Lower leg skin (tissue), 4 donors: ENCODE results near the gene PDE1C. TPM values are rescaled to one million over a fixed set of nuclear protein-coding genes. Genes with fewer than 3 reads are reported as not detected.

Experiments used
- DNase-seq, 2 donors: peaks; one replicate each; pipeline ENCODE4 v3.0.0-alpha.2; 2019; ENCODE audit warnings: low spot score in 2 of 2
- H3K4me3 ChIP-seq: fragments of 200-600 bp; sonication (generic); 2 replicates; pipeline ENCODE4 v1.5.1; 2017; ENCODE audit warnings: mild to moderate bottlenecking, low read depth; ENCODE audit not compliant: poor library complexity, severe bottlenecking
- POLR2A ChIP-seq, 2 donors: fragments of 450-650 bp; IDR thresholded peaks; one replicate each; pipeline ENCODE4 v1.6.1; 2016 to 2017; ENCODE audit warnings: antibody characterized with exemption in 2 of 2, mild to moderate bottlenecking in 1 of 2, moderate library complexity in 1 of 2
- WGBS, 2 donors: methylation state at CpG; one replicate each; pipeline ENCODE4 v1.1.5; 2018; 5-methylcytosine and 5-hydroxymethylcytosine counted together
- intact Hi-C: fragments of 100-400 bp; cut with DNase I; formaldehyde crosslinking; loops from one replicate; pipeline ENCODE4 v1.15.0; 2023; ENCODE audit warnings: low total_unique reads
- total RNA-seq, 4 donors: library from RNA; depleted of rRNA; stranded (reverse); fragments of >200 nt; gene quantifications; one replicate each; pipeline ENCODE4 v1.1.0, GENCODE V29; 2016
- TF ChIP-seq, protein P1 (sequence below), 3 donors: fragments of 450-650 bp; IDR thresholded peaks; one replicate each; pipeline ENCODE4 v1.5.1; 2016; ENCODE audit warnings: antibody characterized with exemption in 3 of 3, mild to moderate bottlenecking in 3 of 3, moderate library complexity in 2 of 3

The PDE1C gene
- total RNA-seq, 4 donors from 2014 or later: 0.53 to 3.5 (median 3.0) TPM

DNA sequence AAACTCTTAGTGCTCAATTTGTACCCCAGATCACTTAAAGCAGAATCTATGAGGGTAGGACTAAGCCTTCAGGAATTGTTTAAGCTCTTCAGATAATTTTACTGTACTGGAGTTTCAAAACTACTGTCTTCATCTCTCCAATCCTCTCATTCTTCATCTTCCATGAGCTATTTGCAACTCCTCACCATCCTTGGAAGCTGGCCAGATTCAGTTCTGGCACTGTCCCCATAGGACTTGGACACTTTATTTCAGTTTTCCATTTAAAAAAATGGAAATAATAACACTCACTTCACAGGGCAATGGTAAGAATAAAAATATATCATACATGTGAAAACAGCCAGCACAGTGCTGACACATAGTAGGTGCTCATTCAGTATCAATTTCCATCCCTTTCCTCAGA, 308.6 kb downstream of the PDE1C start:
- no peak overlapping the region for H3K4me3 ChIP-seq
- intact Hi-C loops: no loop called here
- DNase-seq: no peak
- no peak for TF ChIP-seq POLR2A (IDR thresholded peaks at IDR 0.05)
- TF ChIP-seq, protein P1, sequence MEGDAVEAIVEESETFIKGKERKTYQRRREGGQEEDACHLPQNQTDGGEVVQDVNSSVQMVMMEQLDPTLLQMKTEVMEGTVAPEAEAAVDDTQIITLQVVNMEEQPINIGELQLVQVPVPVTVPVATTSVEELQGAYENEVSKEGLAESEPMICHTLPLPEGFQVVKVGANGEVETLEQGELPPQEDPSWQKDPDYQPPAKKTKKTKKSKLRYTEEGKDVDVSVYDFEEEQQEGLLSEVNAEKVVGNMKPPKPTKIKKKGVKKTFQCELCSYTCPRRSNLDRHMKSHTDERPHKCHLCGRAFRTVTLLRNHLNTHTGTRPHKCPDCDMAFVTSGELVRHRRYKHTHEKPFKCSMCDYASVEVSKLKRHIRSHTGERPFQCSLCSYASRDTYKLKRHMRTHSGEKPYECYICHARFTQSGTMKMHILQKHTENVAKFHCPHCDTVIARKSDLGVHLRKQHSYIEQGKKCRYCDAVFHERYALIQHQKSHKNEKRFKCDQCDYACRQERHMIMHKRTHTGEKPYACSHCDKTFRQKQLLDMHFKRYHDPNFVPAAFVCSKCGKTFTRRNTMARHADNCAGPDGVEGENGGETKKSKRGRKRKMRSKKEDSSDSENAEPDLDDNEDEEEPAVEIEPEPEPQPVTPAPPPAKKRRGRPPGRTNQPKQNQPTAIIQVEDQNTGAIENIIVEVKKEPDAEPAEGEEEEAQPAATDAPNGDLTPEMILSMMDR (IDR thresholded peaks at IDR 0.05): no peak

DNA sequence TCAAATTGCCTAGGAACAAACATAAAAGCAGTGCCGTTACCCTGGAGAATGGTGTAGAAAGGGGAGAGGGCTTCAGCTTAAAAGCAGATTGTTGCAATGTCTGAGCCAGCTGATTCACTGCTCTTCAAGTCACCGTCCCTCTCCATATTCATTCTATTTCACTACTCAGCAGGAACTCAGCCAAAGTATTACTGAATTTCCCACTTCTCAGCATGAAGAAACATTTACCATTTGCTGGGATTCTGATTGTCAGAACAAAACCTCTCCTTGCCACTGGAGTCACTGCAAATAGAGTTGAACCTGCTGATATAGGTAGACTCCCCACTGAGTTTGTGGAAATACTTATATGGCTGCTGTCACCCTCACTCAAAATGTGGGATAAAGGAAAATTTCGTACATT, 311.5 kb downstream of the PDE1C start:
- TF ChIP-seq, protein P1 (IDR thresholded peaks at IDR 0.05): no peak
- TF ChIP-seq POLR2A (IDR thresholded peaks at IDR 0.05): no peak
- no peak for DNase-seq
- H3K4me3 ChIP-seq: no peak overlapping the region
- WGBS, 2 donors: 51 to 64% methylated on average over 3 of the region's 3 CpGs
- intact Hi-C loops: no loop called here

DNA sequence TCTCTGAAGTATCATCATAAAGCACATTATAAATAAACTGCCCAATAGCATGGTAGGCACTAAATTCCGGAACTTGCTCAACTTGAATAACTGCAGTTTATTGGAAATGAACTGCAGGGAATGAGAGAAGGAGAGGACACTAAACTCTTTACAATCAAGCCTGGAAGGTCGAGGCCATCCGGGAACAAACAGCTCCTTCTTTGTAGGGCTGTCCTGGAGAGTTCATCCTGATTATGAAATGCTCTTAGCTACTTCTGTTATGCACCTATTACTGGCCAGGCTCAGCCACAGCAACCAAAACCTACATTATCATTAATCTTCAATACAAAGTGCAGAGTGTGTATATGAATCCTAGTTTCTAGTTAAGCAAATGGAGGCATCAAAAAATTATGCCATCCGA, 318.5 kb downstream of the PDE1C start:
- H3K4me3 ChIP-seq: no peak overlapping the region
- no peak for TF ChIP-seq POLR2A (IDR thresholded peaks at IDR 0.05)
- intact Hi-C loops: no loop called here
- DNase-seq: no peak
- 80 to 82% methylated on average over 4 of the region's 4 CpGs for WGBS, 2 donors

- intact Hi-C loops: loop anchor here (10.0 kb wide), 1 partner anchor 417 kb away; no protein-coding TSS in a partner anchor
- no peak for DNase-seq
- 84 to 93% methylated on average over 1 of the region's 1 CpG for WGBS, 2 donors
- H3K4me3 ChIP-seq: no peak overlapping the region
- no peak for TF ChIP-seq POLR2A (IDR thresholded peaks at IDR 0.05)
- TF ChIP-seq, protein P1 (IDR thresholded peaks at IDR 0.05): no peak
Measured at GRCh38 chr7:31748084-31748483, 322.1 kb downstream of the PDE1C start.

DNA sequence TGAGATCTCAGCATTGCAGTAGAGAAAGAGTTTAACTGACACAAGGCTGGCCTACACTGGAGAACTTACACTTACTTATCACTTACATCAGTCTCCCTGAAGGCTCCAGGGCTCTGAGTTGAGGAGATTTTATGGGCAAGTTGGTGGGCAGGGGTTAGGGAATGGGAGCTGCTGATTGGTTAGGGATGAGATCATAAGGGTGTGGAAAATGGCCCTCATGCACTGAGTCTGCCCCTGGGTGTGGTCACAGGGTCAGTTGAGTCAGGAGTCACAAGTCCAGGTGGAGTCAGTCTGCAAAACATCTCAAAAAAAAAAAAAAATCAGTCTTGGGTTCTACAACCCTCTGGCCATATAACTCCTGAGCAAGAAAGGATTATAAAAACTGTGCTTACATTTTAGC, 322.7 kb downstream of the PDE1C start:
- H3K4me3 ChIP-seq: no peak overlapping the region
- no peak for DNase-seq
- intact Hi-C loops: loop anchor here (10.0 kb wide), 1 partner anchor 417 kb away; no protein-coding TSS in a partner anchor
- no peak for TF ChIP-seq POLR2A (IDR thresholded peaks at IDR 0.05)
- TF ChIP-seq, protein P1 (IDR thresholded peaks at IDR 0.05): no peak

GRCh38 chr7:31744294-31744874, 325.8 kb downstream of the PDE1C start:
- intact Hi-C loops: loop anchor here (10.0 kb wide), 1 partner anchor 420 kb away; no protein-coding TSS in a partner anchor
- no peak for TF ChIP-seq POLR2A (IDR thresholded peaks at IDR 0.05)
- TF ChIP-seq, protein P1 (IDR thresholded peaks at IDR 0.05): no peak
- WGBS, 2 donors: 1 to 3% methylated on average over 4 of the region's 4 CpGs
- peak in 1 of 2 donors; percentile 42 for DNase-seq
- no peak overlapping the region for H3K4me3 ChIP-seq
